Stimulated activated memory B cell treated with anti-CD40 and anti-IgM and Interleukin-4, amounts not matched to agents 10 μg/mL and 1 μg/mL and 100 μg/mL, for 72 hours (primary cell): ENCODE data around the gene PRSS2.
"Not testable (repeated sequence)": the region's sequence is repeated elsewhere in the genome, so short reads cannot be mapped to it uniquely, and the experiment has no call there.

Experiments
- ATAC-seq: fragments of 150-1000 bp; cut with Tn5 transposase; 2 replicates; pipeline ENCODE4 v1.10.0; 2021
- H3K27ac Mint-ChIP-seq: one replicate; pipeline ENCODE4 v1.8.0; 2022; ENCODE audit warnings: mild to moderate bottlenecking, mixed read lengths
- H3K27me3 Mint-ChIP-seq: one replicate; pipeline ENCODE4 v1.8.0; 2022; ENCODE audit warnings: mixed read lengths
- H3K36me3 Mint-ChIP-seq: one replicate; pipeline ENCODE4 v1.8.0; 2022; ENCODE audit warnings: mixed read lengths
- H3K4me1 Mint-ChIP-seq: one replicate; pipeline ENCODE4 v1.8.0; 2022; ENCODE audit warnings: mixed read lengths
- H3K4me3 Mint-ChIP-seq: one replicate; pipeline ENCODE4 v1.8.0; 2022; ENCODE audit warnings: mild to moderate bottlenecking, moderate library complexity, mixed read lengths
- H3K9me3 Mint-ChIP-seq: one replicate; pipeline ENCODE4 v1.8.0; 2022; ENCODE audit warnings: mixed read lengths

The PRSS2 gene

DNA sequence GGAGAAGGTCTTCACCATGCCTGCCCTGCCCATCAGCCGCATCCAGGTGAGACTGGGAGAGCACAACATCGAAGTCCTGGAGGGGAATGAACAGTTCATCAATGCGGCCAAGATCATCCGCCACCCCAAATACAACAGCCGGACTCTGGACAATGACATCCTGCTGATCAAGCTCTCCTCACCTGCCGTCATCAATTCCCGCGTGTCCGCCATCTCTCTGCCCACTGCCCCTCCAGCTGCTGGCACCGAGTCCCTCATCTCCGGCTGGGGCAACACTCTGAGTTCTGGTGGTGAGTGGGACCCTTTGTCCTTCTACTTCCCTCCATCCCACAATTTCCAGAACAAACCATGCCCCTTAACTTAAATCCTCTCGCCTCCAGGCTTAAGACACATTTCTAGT is 2.5 kb downstream of the PRSS2 start:
- Mint-ChIP-seq H3K9me3 (no peaks in the 10 kb centered on the region), H3K4me3 (no peak overlapping the region), H3K27ac (peak overlapping the region; percentile 18), H3K4me1 (peaks cover 37% of the 10 kb centered on the region), H3K36me3 (no peaks in the 10 kb centered on the region), H3K27me3 (no peaks in the 10 kb centered on the region)
- no peak for ATAC-seq

DNA sequence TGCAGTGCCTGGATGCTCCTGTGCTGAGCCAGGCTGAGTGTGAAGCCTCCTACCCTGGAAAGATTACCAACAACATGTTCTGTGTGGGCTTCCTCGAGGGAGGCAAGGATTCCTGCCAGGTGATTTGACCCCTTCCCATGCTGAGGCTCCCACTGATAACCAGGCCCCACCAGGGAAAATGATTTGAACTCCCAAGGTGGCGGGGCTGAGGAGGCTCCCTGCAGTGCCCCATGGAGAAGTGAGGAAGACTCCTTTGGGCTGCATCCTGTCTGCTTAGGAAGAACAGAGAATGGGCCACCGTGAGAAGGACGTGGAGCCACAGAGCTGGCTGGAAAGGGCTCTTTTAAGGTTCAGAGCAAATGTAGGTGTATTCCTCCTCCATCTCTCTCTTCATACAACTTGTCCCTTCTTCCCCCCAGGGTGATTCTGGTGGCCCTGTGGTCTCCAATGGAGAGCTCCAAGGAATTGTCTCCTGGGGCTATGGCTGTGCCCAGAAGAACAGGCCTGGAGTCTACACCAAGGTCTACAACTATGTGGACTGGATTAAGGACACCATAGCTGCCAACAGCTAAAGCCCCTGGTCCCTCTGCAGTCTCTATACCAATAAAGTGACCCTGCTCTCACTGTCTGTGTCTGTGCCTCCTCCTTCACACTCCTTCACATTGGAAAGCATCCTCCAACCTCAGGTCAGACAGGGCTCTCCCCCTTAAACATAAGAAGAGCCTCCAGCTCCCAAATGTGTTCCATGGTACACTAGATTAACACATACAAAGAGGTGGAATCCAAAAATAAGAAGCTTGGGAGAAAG is 3.4 kb downstream of the PRSS2 start:
- Mint-ChIP-seq H3K9me3 (no peaks in the 10 kb centered on the region), H3K36me3 (no peaks in the 10 kb centered on the region), H3K4me1 (peaks cover 37% of the 10 kb centered on the region), H3K27ac (peak overlapping the region; percentile 18), H3K27me3 (no peaks in the 10 kb centered on the region), H3K4me3 (no peak overlapping the region)
- no peak for ATAC-seq

DNA sequence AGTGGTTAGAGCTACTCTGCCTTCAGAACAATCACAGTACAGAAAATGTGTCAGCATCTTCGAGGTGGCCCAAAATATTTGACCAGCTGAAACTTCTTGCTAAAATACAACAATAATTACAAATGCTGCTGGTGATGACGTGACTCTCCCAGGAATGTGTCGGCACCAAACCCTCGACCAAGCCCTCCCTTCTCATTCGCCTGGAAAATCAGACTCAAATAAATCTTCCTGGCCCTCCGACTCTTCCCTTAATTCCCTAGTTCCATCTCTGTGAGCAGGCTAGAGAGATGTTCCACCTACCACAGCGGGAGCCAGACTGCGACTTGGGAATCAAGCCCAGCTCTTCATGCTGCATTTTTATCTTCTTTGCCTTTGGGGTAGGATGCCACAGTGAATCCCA is 4.1 kb downstream of the PRSS2 start:
- Mint-ChIP-seq H3K9me3 (no peaks in the 10 kb centered on the region), H3K27ac (peak overlapping the region; percentile 18), H3K4me3 (no peak overlapping the region), H3K27me3 (no peaks in the 10 kb centered on the region), H3K36me3 (no peaks in the 10 kb centered on the region), H3K4me1 (peaks cover 32% of the 10 kb centered on the region)
- ATAC-seq, result no peak

DNA sequence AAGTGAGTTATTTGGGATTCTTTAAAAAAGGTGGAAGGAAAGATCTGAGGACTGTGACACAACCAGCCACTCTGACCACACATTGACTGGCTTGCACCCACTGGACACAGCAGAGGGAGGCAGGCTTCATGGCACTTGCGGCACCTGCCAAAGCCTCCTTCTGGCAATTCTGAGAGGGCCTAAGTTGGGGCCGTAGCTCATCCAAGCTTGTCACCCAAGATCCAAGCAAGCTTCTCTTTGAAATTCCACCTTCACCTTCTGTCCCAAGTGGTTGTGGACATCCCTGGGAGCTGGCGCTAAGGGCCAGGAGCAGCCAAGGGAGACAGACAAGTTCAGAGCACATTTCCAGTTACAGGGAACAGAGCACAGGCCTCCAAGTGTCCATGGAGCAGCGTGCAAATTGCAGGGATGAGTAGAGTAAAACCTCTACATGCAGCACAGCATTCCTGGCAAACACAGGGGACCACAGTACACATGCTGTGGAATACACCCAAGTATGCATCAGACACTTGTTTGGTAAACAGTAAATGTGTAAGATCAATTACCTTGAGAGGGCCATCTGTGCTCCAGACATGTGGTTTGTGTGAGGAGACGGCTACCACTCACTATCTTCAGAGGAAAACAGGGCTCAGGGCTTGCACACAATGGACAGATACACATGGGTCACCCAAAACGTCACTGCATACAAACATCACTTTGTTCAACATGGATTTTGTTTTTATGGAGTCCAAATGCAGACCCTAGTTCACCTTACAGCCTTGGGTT is 4.8 kb downstream of the PRSS2 start:
- not testable (repeated sequence) for H3K4me3 Mint-ChIP-seq, H3K27me3 Mint-ChIP-seq, H3K9me3 Mint-ChIP-seq, H3K36me3 Mint-ChIP-seq, ATAC-seq
- peak overlapping the region; percentile 18 for H3K27ac Mint-ChIP-seq
- peaks cover 30% of the 10 kb centered on the region for H3K4me1 Mint-ChIP-seq

DNA sequence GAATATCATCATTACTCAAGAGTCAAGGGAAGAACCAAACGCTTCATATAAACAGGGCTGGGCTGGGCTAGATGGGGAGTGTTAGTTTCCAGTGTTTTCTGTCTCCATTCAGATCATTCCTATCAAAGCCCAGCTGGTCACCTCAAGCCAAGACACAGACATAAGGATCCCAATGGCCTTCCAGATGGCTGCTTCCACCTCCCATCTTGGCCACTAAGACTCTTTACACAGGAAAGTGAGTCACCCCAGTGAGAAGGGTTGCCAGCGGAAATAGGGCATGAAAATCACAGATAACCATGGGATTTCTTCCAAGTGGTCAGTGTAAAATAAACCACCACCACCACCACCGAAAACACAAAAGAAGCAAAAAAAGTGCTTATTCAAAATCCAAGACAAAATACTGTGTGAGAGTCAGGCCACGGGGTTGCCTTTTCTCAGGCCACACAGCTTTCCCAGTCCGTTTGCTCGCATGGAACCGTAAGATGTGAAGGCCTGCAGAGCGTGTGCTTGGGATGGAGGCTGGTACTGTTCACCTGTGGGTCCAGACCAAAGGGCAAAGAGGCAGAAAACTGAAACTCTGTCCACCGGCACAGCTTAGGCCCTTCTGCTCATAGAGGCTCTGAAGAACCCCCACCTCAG is 5.6 kb downstream of the PRSS2 start:
- no peaks in the 10 kb centered on the region for H3K27me3 Mint-ChIP-seq
- H3K4me1 Mint-ChIP-seq, result peaks cover 26% of the 10 kb centered on the region
- H3K27ac Mint-ChIP-seq, result no peak overlapping the region

DNA sequence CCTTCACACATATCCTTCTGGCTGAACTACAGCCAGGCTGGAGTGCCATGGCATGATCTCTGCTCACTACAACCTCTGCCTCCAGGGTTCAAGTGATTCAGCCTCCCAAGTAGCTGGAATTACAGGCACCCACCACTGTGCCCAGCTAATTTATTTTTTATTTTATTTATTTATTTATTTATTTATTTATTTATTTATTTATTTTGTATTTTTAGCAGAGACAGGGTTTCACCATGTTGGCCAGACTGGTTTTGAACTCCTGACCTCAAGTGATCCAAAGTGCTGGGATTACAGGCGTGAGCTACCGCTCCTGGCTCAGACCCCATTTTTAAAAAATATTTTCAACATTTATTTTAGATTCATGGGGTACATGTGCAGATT is 6.1 kb downstream of the PRSS2 start:
- ATAC-seq, result not testable (repeated sequence)

More for the DNA sequence above, 5.6 kb downstream of the PRSS2 start:
- Mint-ChIP-seq H3K36me3 (no peaks in the 10 kb centered on the region), H3K4me3 (no peak overlapping the region), H3K9me3 (no peaks in the 10 kb centered on the region)
- ATAC-seq, result no peak

DNA sequence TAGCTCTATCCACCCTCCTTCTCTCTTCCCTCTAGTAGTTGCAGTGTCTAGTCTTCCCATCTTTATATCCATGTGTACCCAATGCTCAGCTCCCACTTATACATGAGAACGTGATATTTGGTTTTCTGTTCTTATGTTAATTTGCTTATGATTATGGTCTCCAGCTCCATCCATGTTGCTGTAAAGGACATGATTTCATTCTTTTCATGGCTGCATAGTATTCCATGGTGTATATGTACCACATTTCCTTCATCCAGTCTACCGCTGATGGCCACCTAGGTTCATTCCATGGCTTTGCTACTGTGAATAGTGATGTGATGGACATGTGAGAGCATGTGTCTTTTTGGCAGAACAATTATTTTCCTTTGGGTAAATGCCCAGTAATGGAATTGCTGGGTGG is 6.5 kb downstream of the PRSS2 start:
- H3K4me1 Mint-ChIP-seq, result peaks cover 16% of the 10 kb centered on the region
- H3K36me3 Mint-ChIP-seq, result no peaks in the 10 kb centered on the region
- H3K9me3 Mint-ChIP-seq, result no peaks in the 10 kb centered on the region
- H3K27ac Mint-ChIP-seq, result no peak overlapping the region
- H3K4me3 Mint-ChIP-seq, result no peak overlapping the region
- H3K27me3 Mint-ChIP-seq, result no peaks in the 10 kb centered on the region
- ATAC-seq, result no peak

More for the DNA sequence above, 6.1 kb downstream of the PRSS2 start:
- H3K36me3 Mint-ChIP-seq, H3K27me3 Mint-ChIP-seq, H3K27ac Mint-ChIP-seq, H3K4me3 Mint-ChIP-seq, H3K9me3 Mint-ChIP-seq: not testable (repeated sequence)
- peaks cover 21% of the 10 kb centered on the region for H3K4me1 Mint-ChIP-seq

DNA sequence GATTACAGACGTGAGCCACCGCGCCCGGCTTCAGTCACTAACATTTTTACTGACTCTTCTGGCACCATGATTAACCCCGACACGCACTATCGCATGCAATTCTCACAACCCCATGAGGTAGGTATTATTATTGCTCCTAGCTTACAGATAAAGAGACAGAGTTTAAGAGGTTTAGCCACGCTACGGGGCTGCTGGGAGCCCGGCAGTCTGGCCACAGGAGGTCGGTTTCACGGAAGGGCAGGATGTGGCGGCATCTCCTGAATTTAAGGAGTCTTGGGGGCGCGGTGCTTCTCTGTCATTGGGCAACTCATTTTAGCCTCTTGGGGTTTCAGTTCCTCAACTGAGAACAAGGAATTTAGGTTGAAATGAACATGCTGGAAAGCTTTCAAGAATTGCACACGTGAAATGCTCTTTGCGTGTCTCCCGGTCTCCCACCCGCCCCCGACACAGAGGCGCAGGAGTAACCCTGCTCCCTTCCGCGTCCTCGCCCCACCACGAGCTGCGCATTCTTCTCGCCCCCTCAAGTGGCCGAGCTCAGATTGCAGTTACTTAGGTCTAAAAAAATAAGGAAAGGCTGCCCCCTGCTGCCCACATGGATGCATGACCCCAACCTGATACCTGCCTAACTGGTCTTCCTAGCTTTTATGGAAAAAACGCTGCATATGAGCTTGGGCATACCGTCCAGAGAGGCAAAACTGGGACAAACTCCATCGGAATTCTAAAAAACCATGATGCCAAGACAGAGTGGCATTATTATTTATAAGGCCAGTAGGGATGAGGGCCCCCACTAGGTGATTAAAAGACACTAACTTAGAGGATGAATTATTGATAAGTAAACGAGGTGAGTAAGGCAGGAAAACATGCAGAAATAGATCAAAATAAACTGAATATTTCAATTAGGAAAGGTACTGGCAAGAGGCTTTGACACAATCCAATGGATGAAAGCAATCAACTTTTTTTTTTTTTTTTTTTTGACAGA is 12.4 kb downstream of the PRSS2 start:
- peak; percentile 89 for ATAC-seq
- Mint-ChIP-seq H3K36me3 (no peaks in the 10 kb centered on the region), H3K9me3 (no peaks in the 10 kb centered on the region), H3K27ac (peak overlapping the region; percentile 99), H3K27me3 (no peaks in the 10 kb centered on the region), H3K4me3 (peak overlapping the region; percentile 82), H3K4me1 (peaks cover 50% of the 10 kb centered on the region)

DNA sequence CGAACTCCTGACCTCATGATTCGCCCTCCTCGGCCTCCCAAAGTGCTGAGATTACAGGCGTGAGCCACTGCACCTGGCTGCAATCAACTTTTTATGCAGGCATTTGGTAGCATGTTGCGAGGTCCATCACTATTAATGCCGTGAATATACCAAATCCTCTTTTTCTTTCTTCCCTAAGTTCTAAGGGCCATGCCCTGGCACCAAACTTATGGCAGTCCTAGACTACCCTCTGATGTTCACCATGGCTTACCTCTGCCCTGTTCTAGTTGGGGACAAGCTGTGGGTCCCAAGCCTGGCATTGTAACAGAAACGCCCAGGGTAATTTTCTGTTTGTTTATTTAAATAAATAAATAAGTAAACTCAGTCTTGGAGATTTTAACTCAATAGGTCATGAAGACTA is 13.3 kb downstream of the PRSS2 start:
- Mint-ChIP-seq H3K27me3 (no peaks in the 10 kb centered on the region), H3K4me1 (peaks cover 59% of the 10 kb centered on the region), H3K27ac (peak overlapping the region; percentile 99), H3K4me3 (peak overlapping the region; percentile 18), H3K9me3 (no peaks in the 10 kb centered on the region), H3K36me3 (no peaks in the 10 kb centered on the region)
- ATAC-seq, result no peak

DNA sequence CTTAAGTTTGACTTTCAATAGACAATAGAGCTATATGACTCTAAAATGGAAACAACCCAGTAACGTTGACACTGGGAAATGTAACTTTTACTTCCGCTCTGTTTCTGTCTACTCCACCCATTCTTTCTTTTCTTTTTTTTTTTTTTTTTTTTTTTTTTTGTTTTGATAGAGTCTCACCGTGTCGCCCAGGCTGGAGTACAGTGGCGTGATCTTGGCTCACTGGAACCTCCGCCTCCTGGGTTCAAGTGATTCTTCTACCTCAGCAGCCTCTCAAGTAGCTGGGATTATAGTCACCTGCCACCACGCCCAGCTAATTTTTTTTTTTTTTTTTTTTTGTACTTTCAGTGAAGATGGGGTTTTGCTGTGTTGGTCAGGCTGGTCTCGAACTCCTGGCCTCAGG is 13.9 kb downstream of the PRSS2 start:
- Mint-ChIP-seq H3K27me3 (no peaks in the 10 kb centered on the region), H3K4me3 (no peak overlapping the region), H3K27ac (peak overlapping the region; percentile 99), H3K4me1 (peaks cover 65% of the 10 kb centered on the region), H3K36me3 (no peaks in the 10 kb centered on the region), H3K9me3 (no peaks in the 10 kb centered on the region)
- no peak for ATAC-seq

DNA sequence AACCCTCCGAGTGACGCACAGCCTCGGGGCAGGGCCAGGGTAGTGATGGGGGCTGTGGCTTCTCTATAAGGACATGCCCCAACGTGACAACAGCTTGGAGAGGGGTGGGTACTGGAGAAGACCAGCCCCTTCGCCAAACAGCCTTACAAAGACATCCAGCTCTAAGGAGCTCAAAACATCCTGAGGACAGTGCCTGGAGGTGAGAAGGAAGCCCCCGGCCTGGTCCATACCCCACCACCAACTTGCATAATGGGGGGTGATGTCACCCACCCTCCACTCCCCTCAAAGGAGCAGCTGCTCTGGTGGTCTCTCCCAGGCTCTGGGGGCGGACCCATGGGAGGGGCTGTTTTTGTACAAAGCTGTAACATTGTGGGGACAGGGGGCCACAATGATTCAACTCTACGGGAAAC is 15.1 kb downstream of the PRSS2 start:
- Mint-ChIP-seq H3K27ac (peak overlapping the region; percentile 99), H3K36me3 (no peaks in the 10 kb centered on the region), H3K27me3 (no peaks in the 10 kb centered on the region), H3K4me1 (peaks cover 67% of the 10 kb centered on the region), H3K4me3 (peak overlapping the region; percentile 3), H3K9me3 (no peaks in the 10 kb centered on the region)
- no peak for ATAC-seq

DNA sequence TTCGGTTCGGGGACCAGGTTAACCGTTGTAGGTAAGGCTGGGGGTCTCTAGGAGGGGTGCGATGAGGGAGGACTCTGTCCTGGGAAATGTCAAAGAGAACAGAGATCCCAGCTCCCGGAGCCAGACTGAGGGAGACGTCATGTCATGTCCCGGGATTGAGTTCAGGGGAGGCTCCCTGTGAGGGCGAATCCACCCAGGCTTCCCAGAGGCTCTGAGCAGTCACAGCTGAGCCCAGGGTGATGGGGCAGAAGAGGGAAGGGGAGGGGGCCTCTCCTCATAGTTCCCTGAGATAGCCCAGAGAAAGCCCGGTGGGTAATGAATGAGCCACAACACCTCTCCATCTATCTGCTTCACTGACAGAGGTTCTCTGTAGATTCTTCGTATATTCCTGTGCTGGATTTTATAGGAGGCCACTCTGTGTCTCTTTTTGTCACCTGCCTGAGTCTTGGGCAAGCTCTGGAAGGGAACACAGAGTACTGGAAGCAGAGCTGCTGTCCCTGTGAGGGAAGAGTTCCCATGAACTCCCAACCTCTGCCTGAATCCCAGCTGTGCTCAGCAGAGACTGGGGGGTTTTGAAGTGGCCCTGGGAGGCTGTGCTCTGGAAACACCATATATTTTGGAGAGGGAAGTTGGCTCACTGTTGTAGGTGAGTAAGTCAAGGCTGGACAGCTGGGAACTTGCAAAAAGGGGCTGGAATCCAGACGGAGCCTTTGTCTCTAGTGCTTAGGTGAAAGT is 16.4 kb downstream of the PRSS2 start:
- Mint-ChIP-seq H3K27ac (peak overlapping the region; percentile 99), H3K27me3 (no peaks in the 10 kb centered on the region), H3K4me1 (peaks cover 69% of the 10 kb centered on the region), H3K9me3 (no peaks in the 10 kb centered on the region), H3K36me3 (no peaks in the 10 kb centered on the region), H3K4me3 (no peak overlapping the region)
- ATAC-seq, result no peak

DNA sequence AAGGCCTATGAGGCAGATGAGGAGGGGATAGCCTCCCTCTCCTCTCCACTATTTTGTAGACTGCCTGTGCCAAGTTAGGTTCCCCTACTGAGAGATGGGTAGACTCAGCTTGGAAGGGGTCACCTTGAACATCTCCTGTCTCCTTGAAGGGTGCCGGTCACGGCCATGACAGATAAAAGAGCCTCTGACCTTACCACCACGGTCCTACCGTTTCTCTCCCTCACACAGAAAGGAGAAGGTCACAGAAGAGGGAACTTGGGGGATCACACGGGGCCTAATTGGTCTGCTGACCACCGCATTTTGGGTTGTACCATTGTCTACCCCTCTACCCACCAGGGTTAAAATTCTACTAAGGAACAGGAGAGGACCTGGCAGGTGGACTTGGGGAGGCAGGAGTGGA is 17.0 kb downstream of the PRSS2 start:
- peaks cover 72% of the 10 kb centered on the region for H3K4me1 Mint-ChIP-seq
- peak overlapping the region; percentile 99 for H3K27ac Mint-ChIP-seq
- H3K27me3 Mint-ChIP-seq, result no peaks in the 10 kb centered on the region
- H3K9me3 Mint-ChIP-seq, result no peaks in the 10 kb centered on the region
- H3K4me3 Mint-ChIP-seq, result no peak overlapping the region
- H3K36me3 Mint-ChIP-seq, result no peaks in the 10 kb centered on the region
- ATAC-seq, result no peak
